MM.1S (cell line): ENCODE measurements around the gene AARS2.

Source experiments
- EZH2 ChIP-seq: fragments of 300-600 bp; sonication (generic); optimal IDR thresholded peaks from 2 replicates; pipeline ENCODE3; 2017; ENCODE audit warnings: low read depth, mild to moderate bottlenecking, antibody characterized with exemption, low read length, mixed read lengths
- TF ChIP-seq, protein P1 (sequence below): fragments of 300-600 bp; sonication (generic); IDR thresholded peaks from 2 replicates; pipeline ENCODE4 v1.5.1; 2016; ENCODE audit warnings: antibody characterized with exemption, low read length, mixed read lengths

DNA sequence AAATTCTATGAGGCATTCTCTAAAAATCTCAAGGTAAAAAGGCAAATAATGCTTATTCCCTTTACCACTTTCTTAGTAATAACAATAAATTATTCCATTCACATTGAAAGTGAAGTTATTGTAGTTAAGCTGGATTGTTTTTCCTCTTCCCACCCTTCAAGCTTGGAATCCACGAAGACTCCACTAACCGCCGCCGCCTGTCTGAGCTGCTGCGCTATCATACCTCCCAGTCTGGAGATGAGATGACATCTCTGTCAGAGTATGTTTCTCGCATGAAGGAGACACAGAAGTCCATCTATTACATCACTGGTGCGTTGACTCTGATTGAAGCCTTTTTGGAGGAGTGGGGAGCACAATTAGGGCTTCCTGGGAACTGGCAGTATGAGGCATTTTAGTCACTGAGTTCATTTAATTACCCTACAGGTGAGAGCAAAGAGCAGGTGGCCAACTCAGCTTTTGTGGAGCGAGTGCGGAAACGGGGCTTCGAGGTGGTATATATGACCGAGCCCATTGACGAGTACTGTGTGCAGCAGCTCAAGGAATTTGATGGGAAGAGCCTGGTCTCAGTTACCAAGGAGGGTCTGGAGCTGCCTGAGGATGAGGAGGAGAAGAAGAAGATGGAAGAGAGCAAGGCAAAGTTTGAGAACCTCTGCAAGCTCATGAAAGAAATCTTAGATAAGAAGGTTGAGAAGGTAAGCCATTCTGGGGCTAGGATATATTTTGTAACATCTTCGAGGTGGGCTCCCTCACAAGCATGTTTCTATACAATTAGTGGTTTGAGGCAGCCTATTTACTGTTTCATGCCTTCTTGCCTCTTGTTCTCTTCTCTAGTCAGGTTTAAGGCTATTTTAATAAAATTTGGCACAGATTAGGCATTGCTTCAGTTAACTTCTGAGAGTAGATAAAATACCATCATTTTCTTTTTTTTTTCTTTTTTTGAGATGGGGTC lies 61.3 kb downstream of the AARS2 start:
- TF ChIP-seq, protein P1, sequence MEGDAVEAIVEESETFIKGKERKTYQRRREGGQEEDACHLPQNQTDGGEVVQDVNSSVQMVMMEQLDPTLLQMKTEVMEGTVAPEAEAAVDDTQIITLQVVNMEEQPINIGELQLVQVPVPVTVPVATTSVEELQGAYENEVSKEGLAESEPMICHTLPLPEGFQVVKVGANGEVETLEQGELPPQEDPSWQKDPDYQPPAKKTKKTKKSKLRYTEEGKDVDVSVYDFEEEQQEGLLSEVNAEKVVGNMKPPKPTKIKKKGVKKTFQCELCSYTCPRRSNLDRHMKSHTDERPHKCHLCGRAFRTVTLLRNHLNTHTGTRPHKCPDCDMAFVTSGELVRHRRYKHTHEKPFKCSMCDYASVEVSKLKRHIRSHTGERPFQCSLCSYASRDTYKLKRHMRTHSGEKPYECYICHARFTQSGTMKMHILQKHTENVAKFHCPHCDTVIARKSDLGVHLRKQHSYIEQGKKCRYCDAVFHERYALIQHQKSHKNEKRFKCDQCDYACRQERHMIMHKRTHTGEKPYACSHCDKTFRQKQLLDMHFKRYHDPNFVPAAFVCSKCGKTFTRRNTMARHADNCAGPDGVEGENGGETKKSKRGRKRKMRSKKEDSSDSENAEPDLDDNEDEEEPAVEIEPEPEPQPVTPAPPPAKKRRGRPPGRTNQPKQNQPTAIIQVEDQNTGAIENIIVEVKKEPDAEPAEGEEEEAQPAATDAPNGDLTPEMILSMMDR = no peak
- no peak for TF ChIP-seq EZH2
